Aortic smooth muscle cell (primary cell): ENCODE data around the gene PPM1L. TPM values are rescaled to one million over a fixed set of nuclear protein-coding genes. Genes with fewer than 3 reads are reported as not detected.

ENCODE experiments used
- total RNA-seq: library from RNA; depleted of rRNA; stranded (reverse); fragments of >200 nt; gene quantifications from 2 replicates; pipeline ENCODE4 v1.2.3, GENCODE V29; 2014

Gene PPM1L
- 7.1 and 10.7 TPM in 2 replicates for total RNA-seq

DNA sequence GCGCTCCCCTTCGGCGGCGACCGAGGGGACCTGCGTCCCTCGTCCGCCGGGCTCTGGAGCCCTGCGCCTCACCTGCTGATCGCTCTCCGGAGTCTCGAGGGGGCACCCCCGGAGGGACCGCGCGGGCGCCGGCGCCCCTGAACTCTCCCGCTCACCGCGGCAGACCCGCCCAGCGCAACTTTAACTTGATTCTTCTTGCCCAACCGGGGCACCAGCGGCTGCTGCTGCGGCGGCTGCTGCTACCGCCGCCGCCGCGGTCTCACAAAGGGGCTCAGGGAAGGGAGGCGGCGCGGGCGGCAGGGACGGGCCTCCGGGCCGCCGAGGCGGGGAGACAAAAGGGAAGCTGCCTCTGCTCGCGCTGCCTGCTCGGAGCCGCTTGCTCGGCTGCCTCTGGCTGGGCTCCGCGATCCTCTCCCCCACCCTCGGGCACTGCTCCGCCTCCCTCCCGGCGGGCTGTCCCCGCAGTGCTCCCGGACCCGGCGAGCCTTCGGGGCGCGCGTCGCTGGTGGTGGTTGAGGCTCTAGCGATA, at the start of gene PPM1L:
Gene PPM1L (plus strand): TSS at position 456 of the 529 bp plus-strand sequence.

DNA sequence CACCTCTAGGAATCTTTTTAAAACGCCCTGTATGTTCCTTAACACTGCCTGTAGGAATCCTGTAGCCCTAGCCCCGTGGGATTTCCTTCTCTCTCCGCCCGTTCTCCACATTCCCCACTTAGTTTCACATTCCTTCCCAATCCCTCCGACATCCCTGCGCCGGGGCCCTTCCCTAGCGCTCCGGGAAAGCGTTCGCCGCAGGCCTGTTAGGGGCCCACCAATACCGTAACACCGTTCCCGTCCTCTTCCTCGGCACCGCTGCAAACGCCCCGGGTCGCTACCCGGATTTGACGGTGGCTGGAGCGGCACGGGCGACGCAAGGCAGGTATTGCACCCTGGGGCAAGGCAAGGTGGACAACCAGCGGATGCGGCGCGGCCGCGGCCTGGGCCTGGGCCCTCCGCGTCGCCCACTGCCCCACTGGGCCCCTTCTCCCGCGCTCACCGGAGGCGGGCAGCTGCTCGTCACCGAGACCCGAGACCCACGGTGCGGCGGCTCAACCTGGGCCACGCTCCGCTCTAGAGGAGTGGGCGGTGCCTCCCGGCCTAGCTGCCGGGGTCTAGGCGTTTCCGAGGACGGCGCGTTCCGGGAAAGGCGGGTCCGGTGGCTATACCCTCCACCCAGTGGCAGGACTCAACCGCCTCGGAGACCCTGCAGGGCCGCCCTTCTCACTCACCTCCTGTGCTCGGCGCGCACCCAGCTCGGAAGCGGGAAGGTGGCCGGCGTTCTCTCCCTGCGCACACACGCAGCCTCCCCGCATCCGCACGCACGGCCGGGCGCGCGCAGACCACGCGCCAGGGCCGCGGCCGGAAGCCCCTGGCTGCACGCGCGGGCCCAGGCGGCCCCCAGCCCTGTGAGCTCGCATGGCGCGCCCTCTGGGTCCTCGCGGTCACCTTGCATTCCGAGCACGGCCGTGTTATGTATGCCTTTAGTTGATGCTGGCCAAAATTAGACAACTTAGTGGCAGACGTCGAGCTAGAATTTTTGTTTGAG, 348.8 kb downstream of the PPM1L start, which contains the start of gene B3GALNT1:
Gene B3GALNT1 (minus strand): TSS at position 789 of the 991 bp plus-strand sequence. CDS start 18,595 bp downstream, outside the sequence.

Other genes with a start within 250 kb of the PPM1L start
- gene KPNA4, start 190.7 kb upstream of the PPM1L start, total RNA-seq: 32.4 and 33.7 TPM in 2 replicates
- gene ARL14, start 79.1 kb upstream of the PPM1L start, total RNA-seq: 0.06 and 0.13 TPM in 2 replicates